HepG2 (cell line): ENCODE results near the gene RILPL1. TPM values are rescaled to one million over a fixed set of nuclear protein-coding genes. Genes with fewer than 3 reads are reported as not detected.

Source experiments
- ATM ChIP-seq: fragments of 450-650 bp; IDR thresholded peaks from 2 replicates; pipeline ENCODE4 v1.7.1; 2017; ENCODE audit warnings: mild to moderate bottlenecking, borderline replicate concordance
- BCL3 ChIP-seq: sonication (generic); formaldehyde crosslinking; IDR thresholded peaks from 2 replicates; pipeline ENCODE4 v1.5.1; 2020; ENCODE audit warnings: mild to moderate bottlenecking, missing genetic modification reagents, moderate library complexity
- DPF2 ChIP-seq: sonication (generic); formaldehyde crosslinking; IDR thresholded peaks from 2 replicates; pipeline ENCODE4 v1.4.0; 2020; ENCODE audit warnings: mild to moderate bottlenecking, low read depth, missing genetic modification reagents, borderline replicate concordance
- KDM3A ChIP-seq: IDR thresholded peaks from 2 replicates; pipeline ENCODE4 v1.6.1; 2018; ENCODE audit warnings: low read depth, missing compliant biosample characterization
- MXD4 ChIP-seq: IDR thresholded peaks from 2 replicates; pipeline ENCODE4 v1.6.1; 2016; ENCODE audit warnings: mild to moderate bottlenecking, missing biosample characterization, missing genetic modification reagents
- NCOA5 ChIP-seq: sonication (generic); formaldehyde crosslinking; IDR thresholded peaks from 2 replicates; pipeline ENCODE4 v1.4.0; 2020; ENCODE audit warnings: missing genetic modification reagents
- RBM39 ChIP-seq: fragments of 200-400 bp; formaldehyde crosslinking; IDR thresholded peaks from one replicate; pipeline ENCODE4 v1.6.1; 2018; ENCODE audit warnings: antibody characterized with exemption, mild to moderate bottlenecking, low read depth, low read length; ENCODE audit not compliant: poor library complexity, severe bottlenecking
- RNF219 ChIP-seq: sonication (generic); formaldehyde crosslinking; IDR thresholded peaks from 2 replicates; pipeline ENCODE4 v1.5.0; 2020; ENCODE audit warnings: mild to moderate bottlenecking, missing genetic modification reagents
- SAFB2 ChIP-seq: sonication (generic); formaldehyde crosslinking; IDR thresholded peaks from 2 replicates; pipeline ENCODE4 v1.5.1; 2020; ENCODE audit warnings: missing genetic modification reagents, low read depth, mild to moderate bottlenecking, borderline replicate concordance
- SMC3 ChIP-seq: IDR thresholded peaks from 2 replicates; pipeline ENCODE4 v1.6.1; 2011; ENCODE audit warnings: low read length, improper control_type of control experiment
- UBTF ChIP-seq: sonication (generic); formaldehyde crosslinking; IDR thresholded peaks from 2 replicates; pipeline ENCODE4 v1.4.0; 2020; ENCODE audit warnings: mild to moderate bottlenecking, missing genetic modification reagents
- ZNF501 ChIP-seq: sonication (generic); formaldehyde crosslinking; IDR thresholded peaks from 2 replicates; pipeline ENCODE4 v1.5.1; 2020; ENCODE audit warnings: mild to moderate bottlenecking, moderate library complexity, missing genetic modification reagents
- ZNF788 ChIP-seq: sonication (generic); formaldehyde crosslinking; IDR thresholded peaks from 2 replicates; pipeline ENCODE4 v1.5.0; 2020; ENCODE audit warnings: mild to moderate bottlenecking, missing genetic modification reagents, borderline replicate concordance
- polyA plus RNA-seq, 8 experiments: library from polyadenylated mRNA; depleted of rRNA in 3 of 8; stranded (reverse) in 7 of 8; unstranded in 1 of 8; fragments of >200 nt; fragmentation: Illumina TruSeq in 4 of 8; extraction: Trizol in 4 of 8; gene quantifications; 2 replicates each; pipeline versions ENCODE4 v1.2.1 to v1.2.3, GENCODE V29; 2011 to 2016; ENCODE audit warnings: low read depth in 4 of 8, missing spikeins in 1 of 8, mixed read lengths in 1 of 8; ENCODE audit not compliant: insufficient read depth in 1 of 8
- total RNA-seq, 5 experiments: library from RNA; depleted of rRNA; stranded (reverse); fragments of >200 nt; fragmentation: Illumina TruSeq; extraction: Trizol; gene quantifications; 2 replicates each; pipeline ENCODE4 v1.2.3, GENCODE V29; 2016; ENCODE audit warnings: low read depth in 1 of 5
- TF ChIP-seq, protein P1 (sequence below): sonication (generic); formaldehyde crosslinking; IDR thresholded peaks from 2 replicates; pipeline ENCODE4 v1.5.1; 2020; ENCODE audit warnings: mild to moderate bottlenecking, missing genetic modification reagents, borderline replicate concordance

RILPL1 gene
- total and polyA plus RNA-seq, 2 of the 13 experiments (the other 11 are each of a cell fraction or from before 2014, with no cell fraction given), result 5.8 to 28.4 TPM

- TF ChIP-seq UBTF (CRISPR knock-in tag) (peak; percentile 90), RNF219 (CRISPR knock-in tag) (no peak), ZNF501 (CRISPR knock-in tag) (peak; percentile 56; the same call in 1 of the 2 replicates), MXD4 (CRISPR knock-in tag) (peak; percentile 73), BCL3 (peak; percentile 71), ZNF788 (CRISPR knock-in tag) (peak; percentile 91), NCOA5 (CRISPR knock-in tag) (no peak), ATM (no peak), DPF2 (no peak), KDM3A (peak; percentile 44; the same call in 1 of the 2 replicates), RBM39 (peak; percentile 39), SMC3 (no peak), SAFB2 (CRISPR knock-in tag) (peak; percentile 48; the same call in 1 of the 2 replicates)
- TF ChIP-seq, protein P1, sequence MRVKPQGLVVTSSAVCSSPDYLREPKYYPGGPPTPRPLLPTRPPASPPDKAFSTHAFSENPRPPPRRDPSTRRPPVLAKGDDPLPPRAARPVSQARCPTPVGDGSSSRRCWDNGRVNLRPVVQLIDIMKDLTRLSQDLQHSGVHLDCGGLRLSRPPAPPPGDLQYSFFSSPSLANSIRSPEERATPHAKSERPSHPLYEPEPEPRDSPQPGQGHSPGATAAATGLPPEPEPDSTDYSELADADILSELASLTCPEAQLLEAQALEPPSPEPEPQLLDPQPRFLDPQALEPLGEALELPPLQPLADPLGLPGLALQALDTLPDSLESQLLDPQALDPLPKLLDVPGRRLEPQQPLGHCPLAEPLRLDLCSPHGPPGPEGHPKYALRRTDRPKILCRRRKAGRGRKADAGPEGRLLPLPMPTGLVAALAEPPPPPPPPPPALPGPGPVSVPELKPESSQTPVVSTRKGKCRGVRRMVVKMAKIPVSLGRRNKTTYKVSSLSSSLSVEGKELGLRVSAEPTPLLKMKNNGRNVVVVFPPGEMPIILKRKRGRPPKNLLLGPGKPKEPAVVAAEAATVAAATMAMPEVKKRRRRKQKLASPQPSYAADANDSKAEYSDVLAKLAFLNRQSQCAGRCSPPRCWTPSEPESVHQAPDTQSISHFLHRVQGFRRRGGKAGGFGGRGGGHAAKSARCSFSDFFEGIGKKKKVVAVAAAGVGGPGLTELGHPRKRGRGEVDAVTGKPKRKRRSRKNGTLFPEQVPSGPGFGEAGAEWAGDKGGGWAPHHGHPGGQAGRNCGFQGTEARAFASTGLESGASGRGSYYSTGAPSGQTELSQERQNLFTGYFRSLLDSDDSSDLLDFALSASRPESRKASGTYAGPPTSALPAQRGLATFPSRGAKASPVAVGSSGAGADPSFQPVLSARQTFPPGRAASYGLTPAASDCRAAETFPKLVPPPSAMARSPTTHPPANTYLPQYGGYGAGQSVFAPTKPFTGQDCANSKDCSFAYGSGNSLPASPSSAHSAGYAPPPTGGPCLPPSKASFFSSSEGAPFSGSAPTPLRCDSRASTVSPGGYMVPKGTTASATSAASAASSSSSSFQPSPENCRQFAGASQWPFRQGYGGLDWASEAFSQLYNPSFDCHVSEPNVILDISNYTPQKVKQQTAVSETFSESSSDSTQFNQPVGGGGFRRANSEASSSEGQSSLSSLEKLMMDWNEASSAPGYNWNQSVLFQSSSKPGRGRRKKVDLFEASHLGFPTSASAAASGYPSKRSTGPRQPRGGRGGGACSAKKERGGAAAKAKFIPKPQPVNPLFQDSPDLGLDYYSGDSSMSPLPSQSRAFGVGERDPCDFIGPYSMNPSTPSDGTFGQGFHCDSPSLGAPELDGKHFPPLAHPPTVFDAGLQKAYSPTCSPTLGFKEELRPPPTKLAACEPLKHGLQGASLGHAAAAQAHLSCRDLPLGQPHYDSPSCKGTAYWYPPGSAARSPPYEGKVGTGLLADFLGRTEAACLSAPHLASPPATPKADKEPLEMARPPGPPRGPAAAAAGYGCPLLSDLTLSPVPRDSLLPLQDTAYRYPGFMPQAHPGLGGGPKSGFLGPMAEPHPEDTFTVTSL (CRISPR knock-in tag), result no peak
Measured at GRCh38 chr12:123532808-123533649, 490 bp downstream of the RILPL1 start (continued).
